ENCODE data around the gene ASTL.
A peak's percentile ranks its signal among the peaks of the same experiment; 100 is the strongest.

Gene ASTL

GRCh38 chr2:96116879-96117533, 21.3 kb downstream of the ASTL start:
- DNase-seq = peak in 7 of 10 donors; percentile 27 to 92 (median 67)
- intact Hi-C loops (cut with DNase I) = loop anchor here (5.0 to 10.0 kb wide), 3 partner anchors 45 to 122 kb away; partner anchors contain the start of gene ANKRD36C

- intact Hi-C loops (cut with DNase I) = loop anchor here (5.0 to 10.0 kb wide), 3 partner anchors 44 to 122 kb away; partner anchors contain the start of gene ANKRD36C
- peak in 4 of 10 donors; percentile 35 to 77 (median 67) for DNase-seq
Observed at GRCh38 chr2:96116424-96116878, 21.9 kb downstream of the ASTL start, which contains the start of gene ADRA2B. Gene ADRA2B (minus strand): TSS chr2:96116571. CDS start chr2:96116149, 422 bp downstream.

- peak in 3 of 10 donors; percentile 47 to 80 (median 70) for DNase-seq
- intact Hi-C loops (cut with DNase I) = loop anchor here (5.0 to 10.0 kb wide), 3 partner anchors 44 to 121 kb away; partner anchors contain the start of gene ANKRD36C
Observed at GRCh38 chr2:96115631-96116423, 22.5 kb downstream of the ASTL start.

GRCh38 chr2:96114903-96115581, 23.3 kb downstream of the ASTL start:
- peak in 3 of 10 donors; percentile 59 to 70 (median 61) for DNase-seq

GRCh38 chr2:96114546-96114902, 23.8 kb downstream of the ASTL start:
- peak in 1 of 10 donors; percentile 85 for DNase-seq
- intact Hi-C loops (cut with DNase I) = loop anchor here (10.0 kb wide), 2 partner anchors 90 to 120 kb away; partner anchors contain the start of gene ANKRD36C

More at GRCh38 chr2:96114903-96115581, 23.3 kb downstream of the ASTL start:
- intact Hi-C loops (cut with DNase I) = loop anchor here (5.0 to 10.0 kb wide), 3 partner anchors 43 to 120 kb away; partner anchors contain the start of gene ANKRD36C

- intact Hi-C loops (cut with DNase I) = loop anchor here (10.0 kb wide), 2 partner anchors 89 to 119 kb away; partner anchors contain the start of gene ANKRD36C
- peak in 3 of 10 donors; percentile 43 to 71 (median 52) for DNase-seq
Observed at GRCh38 chr2:96113951-96114350, 24.4 kb downstream of the ASTL start.

GRCh38 chr2:96113367-96113677, 25.0 kb downstream of the ASTL start:
- peak in 3 of 10 donors; percentile 37 to 62 (median 58) for DNase-seq
- intact Hi-C loops (cut with DNase I) = loop anchor here (10.0 kb wide), 2 partner anchors 89 to 119 kb away; partner anchors contain the start of gene ANKRD36C

- DNase-seq = peak in 3 of 10 donors; percentile 37 to 78 (median 71)
- intact Hi-C loops (cut with DNase I) = loop anchor here (10.0 kb wide), 2 partner anchors 88 to 118 kb away; partner anchors contain the start of gene ANKRD36C
Observed at GRCh38 chr2:96112501-96113366, 25.6 kb downstream of the ASTL start.

- DNase-seq = peak in 3 of 10 donors; percentile 43 to 60 (median 43)
- intact Hi-C loops (cut with DNase I) = loop anchor here (10.0 kb wide), 2 partner anchors 87 to 117 kb away; partner anchors contain the start of gene ANKRD36C
Observed at GRCh38 chr2:96111823-96112500, 26.3 kb downstream of the ASTL start.

- DNase-seq = no peak
- intact Hi-C loops (cut with DNase I) = loop anchor here (10.0 kb wide), 2 partner anchors 86 to 116 kb away; partner anchors contain the start of gene ANKRD36C
Observed at GRCh38 chr2:96111257-96111640, 27.1 kb downstream of the ASTL start.

GRCh38 chr2:96110621-96111256, 27.6 kb downstream of the ASTL start:
- intact Hi-C loops (cut with DNase I) = loop anchor here (10.0 kb wide), 2 partner anchors 86 to 116 kb away; partner anchors contain the start of gene ANKRD36C
- DNase-seq = peak in 4 of 10 donors; percentile 5 to 75 (median 54)

- DNase-seq = peak in 4 of 10 donors; percentile 3 to 78 (median 45)
- intact Hi-C loops (cut with DNase I) = loop anchor here (10.0 kb wide), 2 partner anchors 85 to 115 kb away; partner anchors contain the start of gene ANKRD36C
Observed at GRCh38 chr2:96109931-96110511, 28.3 kb downstream of the ASTL start.

- intact Hi-C loops (cut with DNase I) = no loop called here
- DNase-seq = peak in 1 of 10 donors; percentile 24
Observed at GRCh38 chr2:96109361-96109680, 29.0 kb downstream of the ASTL start.

GRCh38 chr2:96108541-96109360, 29.6 kb downstream of the ASTL start:
- DNase-seq = peak in 4 of 10 donors; percentile 4 to 75 (median 62)
- intact Hi-C loops (cut with DNase I) = no loop called here

- peak in 4 of 10 donors; percentile 4 to 73 (median 31) for DNase-seq
- intact Hi-C loops (cut with DNase I) = no loop called here
Observed at GRCh38 chr2:96108151-96108540, 30.2 kb downstream of the ASTL start.

GRCh38 chr2:96107708-96108065, 30.6 kb downstream of the ASTL start:
- peak in 2 of 10 donors; percentile 3 to 43 for DNase-seq
- intact Hi-C loops (cut with DNase I) = no loop called here
